Measurements from ENCODE around the gene ANGPTL8. TPM values are rescaled to one million over a fixed set of nuclear protein-coding genes. Genes with fewer than 3 reads are reported as not detected.

The ANGPTL8 gene
- total and polyA plus RNA-seq, 9 of the 15 experiments (the other 6 are each of a cell fraction or from before 2014, with no cell fraction given): not detected

GRCh38 chr19:11199517-11199916 lies 39.9 kb upstream of the ANGPTL8 start:
- POLR2A ChIA-PET: interaction anchor here (1.3 to 1.4 kb wide), 2 partner anchors 30 to 56 kb away, joined by 3 to 4 read pairs; no protein-coding TSS in a partner anchor
- peaks cover 20 to 65% of the 10 kb centered on the region in 2 experiments for H3K4me1 ChIP-seq (replicated peaks in 1 of 2; ENCODE audit: control insufficient read depth in 2 of 2, insufficient read depth in 2 of 2, low read length in 2 of 2)
- ATAC-seq: no peak
- H3K9me1 ChIP-seq (ENCODE audit: control insufficient read depth, insufficient read depth, low read length): no peaks in the 10 kb centered on the region
- no peaks in the 10 kb centered on the region for H3K27me3 ChIP-seq (ENCODE audit: control insufficient read depth in 2 of 2, insufficient read depth in 2 of 2, low read length in 2 of 2)
- H3K27ac ChIP-seq (ENCODE audit: extremely low read depth, low read depth, low read length): no peak overlapping the region
- BruUV-seq (replicated peaks): no TSS peak
- peaks cover 15% of the 10 kb centered on the region for H3K79me2 ChIP-seq (ENCODE audit: control insufficient read depth, insufficient read depth, low read length)
- no peaks in the 10 kb centered on the region for H3K9me3 ChIP-seq (replicated peaks; ENCODE audit: control insufficient read depth, insufficient read depth, low read depth, low read length)
- H4K20me1 ChIP-seq (replicated peaks; ENCODE audit: control insufficient read depth, insufficient read depth, low read length): 0 out of 2 replicates have a peak, but pooled peaks cover 3% of the 10 kb centered on the region
- 68% methylated on average over 5 of the region's 5 CpGs for WGBS (ENCODE audit: insufficient coverage, low coverage, missing lambda C conversion rate)
- DNase-seq (ENCODE audit: extremely low read depth in 1 of 4, low spot score in 3 of 4): no peak
- no peak overlapping the region for H3K4me2 ChIP-seq (ENCODE audit: insufficient read depth, low read length)
- no peak overlapping the region for H3K4me3 ChIP-seq
- no peak overlapping the region for H3K9ac ChIP-seq (ENCODE audit: insufficient read depth in 1 of 2, low read depth in 2 of 2, low read length in 2 of 2)
- no peak overlapping the region for H2AFZ ChIP-seq (ENCODE audit: low read depth, low read length)
- intact Hi-C loops (cut with micrococcal nuclease) (loop anchor here (5.0 kb wide), 1 partner anchor 42 kb away; the partner anchor contains the start of gene SPC24), in situ Hi-C loops (cut with MboI) (no loop called here)
- no peak for FAIRE-seq
- H3K36me3 ChIP-seq (ENCODE audit: control insufficient read depth, insufficient read depth, low read length): peaks cover 8% of the 10 kb centered on the region; the same call in 2 of the 3 replicates
- CTCF ChIA-PET (ENCODE audit: low intra/inter-chr PET ratio): no interaction called here
- TF ChIP-seq HDAC2 (IDR thresholded peaks at IDR 0.05) (peak; percentile 71), HDAC6 (IDR thresholded peaks at IDR 0.05; ENCODE audit: low read depth, low read length) (no peak), BCOR (IDR thresholded peaks at IDR 0.05) (peak; percentile 96), ZNF23 (CRISPR knock-in tag; IDR thresholded peaks at IDR 0.05) (no peak), ELF4 (CRISPR knock-in tag; IDR thresholded peaks at IDR 0.05) (no peak), JUN (IDR thresholded peaks at IDR 0.05; ENCODE audit: borderline replicate concordance, low read depth, low read length) (no peak), JUN (CRISPR knock-in tag; IDR thresholded peaks at IDR 0.05; ENCODE audit: borderline replicate concordance) (no peak), SMARCA5 (IDR thresholded peaks at IDR 0.05) (peak; percentile 73; the same call in 1 of the 2 replicates), POLR2H (tag; IDR thresholded peaks at IDR 0.05; ENCODE audit: low read depth) (no peak), SETDB1 (IDR thresholded peaks at IDR 0.05; ENCODE audit: low read length) (no peak), ADNP (tag; IDR thresholded peaks at IDR 0.05) (peak; percentile 83), ATF7 (IDR thresholded peaks at IDR 0.05) (no peak), ZNF175 (CRISPR knock-in tag; IDR thresholded peaks at IDR 0.05; ENCODE audit: low read depth) (no peak), CXXC5 (CRISPR knock-in tag; IDR thresholded peaks at IDR 0.05) (no peak), ZNF57 (CRISPR knock-in tag; IDR thresholded peaks at IDR 0.05) (no peak), RCOR1 (IDR thresholded peaks at IDR 0.05; ENCODE audit: borderline replicate concordance in 1 of 2, low read depth in 2 of 2, low read length in 2 of 2) (peak; percentile 50 to 78; a peak in 3 of 4 replicates), XRCC5 (IDR thresholded peaks at IDR 0.05; ENCODE audit: low read depth, low read length) (no peak), IFI16 (CRISPR knock-in tag; IDR thresholded peaks at IDR 0.05) (no peak), KDM1A (IDR thresholded peaks at IDR 0.05) (peak; percentile 77 to 86), FOXM1 (IDR thresholded peaks at IDR 0.05; ENCODE audit: low read depth) (no peak), FOXM1 (CRISPR knock-in tag; IDR thresholded peaks at IDR 0.05; ENCODE audit: low read depth) (no peak)
- TF ChIP-seq, protein P1, sequence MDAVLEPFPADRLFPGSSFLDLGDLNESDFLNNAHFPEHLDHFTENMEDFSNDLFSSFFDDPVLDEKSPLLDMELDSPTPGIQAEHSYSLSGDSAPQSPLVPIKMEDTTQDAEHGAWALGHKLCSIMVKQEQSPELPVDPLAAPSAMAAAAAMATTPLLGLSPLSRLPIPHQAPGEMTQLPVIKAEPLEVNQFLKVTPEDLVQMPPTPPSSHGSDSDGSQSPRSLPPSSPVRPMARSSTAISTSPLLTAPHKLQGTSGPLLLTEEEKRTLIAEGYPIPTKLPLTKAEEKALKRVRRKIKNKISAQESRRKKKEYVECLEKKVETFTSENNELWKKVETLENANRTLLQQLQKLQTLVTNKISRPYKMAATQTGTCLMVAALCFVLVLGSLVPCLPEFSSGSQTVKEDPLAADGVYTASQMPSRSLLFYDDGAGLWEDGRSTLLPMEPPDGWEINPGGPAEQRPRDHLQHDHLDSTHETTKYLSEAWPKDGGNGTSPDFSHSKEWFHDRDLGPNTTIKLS (IDR thresholded peaks at IDR 0.05; ENCODE audit: borderline replicate concordance, low read depth): no peak
- TF ChIP-seq, protein P2, sequence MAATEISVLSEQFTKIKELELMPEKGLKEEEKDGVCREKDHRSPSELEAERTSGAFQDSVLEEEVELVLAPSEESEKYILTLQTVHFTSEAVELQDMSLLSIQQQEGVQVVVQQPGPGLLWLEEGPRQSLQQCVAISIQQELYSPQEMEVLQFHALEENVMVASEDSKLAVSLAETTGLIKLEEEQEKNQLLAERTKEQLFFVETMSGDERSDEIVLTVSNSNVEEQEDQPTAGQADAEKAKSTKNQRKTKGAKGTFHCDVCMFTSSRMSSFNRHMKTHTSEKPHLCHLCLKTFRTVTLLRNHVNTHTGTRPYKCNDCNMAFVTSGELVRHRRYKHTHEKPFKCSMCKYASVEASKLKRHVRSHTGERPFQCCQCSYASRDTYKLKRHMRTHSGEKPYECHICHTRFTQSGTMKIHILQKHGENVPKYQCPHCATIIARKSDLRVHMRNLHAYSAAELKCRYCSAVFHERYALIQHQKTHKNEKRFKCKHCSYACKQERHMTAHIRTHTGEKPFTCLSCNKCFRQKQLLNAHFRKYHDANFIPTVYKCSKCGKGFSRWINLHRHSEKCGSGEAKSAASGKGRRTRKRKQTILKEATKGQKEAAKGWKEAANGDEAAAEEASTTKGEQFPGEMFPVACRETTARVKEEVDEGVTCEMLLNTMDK (IDR thresholded peaks at IDR 0.05; ENCODE audit: borderline replicate concordance, insufficient read depth, low read depth, low read length, poor library complexity, severe bottlenecking): no peak

All from K562 (cell line).